MG63 (cell line): ENCODE data around the gene MYO7A. TPM values are rescaled to one million over a fixed set of nuclear protein-coding genes. Genes with fewer than 3 reads are reported as not detected.

Experiments used
- DNase-seq: peaks from one replicate; pipeline ENCODE4 v3.0.0-alpha.2; 2020
- H3K27me3 ChIP-seq: fragments of 250-450 bp; sonication (Bioruptor Pico); 2 replicates; pipeline ENCODE4 v1.5.1; 2020; ENCODE audit warnings: mild to moderate bottlenecking, moderate library complexity
- H3K36me3 ChIP-seq: fragments of 250-450 bp; sonication (Bioruptor Pico); 2 replicates; pipeline ENCODE4 v1.5.1; 2020; ENCODE audit warnings: mild to moderate bottlenecking, moderate library complexity
- H3K4me3 ChIP-seq: fragments of 250-450 bp; sonication (Bioruptor Pico); 2 replicates; pipeline ENCODE4 v1.5.1; 2020; ENCODE audit warnings: mild to moderate bottlenecking, moderate library complexity
- H3K9me3 ChIP-seq: fragments of 250-450 bp; sonication (Bioruptor Pico); 2 replicates; pipeline ENCODE4 v1.5.1; 2020; ENCODE audit warnings: mild to moderate bottlenecking, moderate library complexity
- total RNA-seq: library from RNA; depleted of rRNA; stranded (reverse); fragments of >200 nt; shearing (Covaris generic); gene quantifications from 2 replicates; pipeline ENCODE4 v1.2.3, GENCODE V29; 2014; ENCODE audit warnings: low replicate concordance

The MYO7A gene
- total RNA-seq, 1 experiment from 2014 or later = not detected

DNA sequence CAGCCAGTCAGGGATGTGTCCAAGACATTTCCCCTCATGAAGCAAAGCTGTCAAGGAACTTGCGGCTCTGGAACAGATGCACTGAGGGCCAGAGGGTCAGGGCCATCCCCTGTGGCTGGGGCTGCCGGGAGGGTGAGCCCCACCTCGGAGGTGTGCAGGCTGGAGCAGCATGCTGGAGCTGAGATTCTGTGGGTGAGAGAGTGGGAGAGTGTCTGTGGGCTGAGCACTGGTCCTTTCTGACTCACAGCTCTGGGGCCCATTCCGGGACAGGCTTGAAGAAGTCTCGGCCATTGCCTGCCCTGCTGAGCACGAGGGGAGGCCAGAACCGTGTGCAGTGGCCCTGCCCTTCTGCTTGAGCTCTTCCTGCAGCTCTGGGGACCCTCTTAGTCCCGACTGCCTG, 23.3 kb upstream of the MYO7A start:
- Histone ChIP-seq H3K4me3 (no peak overlapping the region), H3K27me3 (no peaks in the 10 kb centered on the region), H3K36me3 (no peaks in the 10 kb centered on the region), H3K9me3 (no peaks in the 10 kb centered on the region)
- DNase-seq = no peak

DNA sequence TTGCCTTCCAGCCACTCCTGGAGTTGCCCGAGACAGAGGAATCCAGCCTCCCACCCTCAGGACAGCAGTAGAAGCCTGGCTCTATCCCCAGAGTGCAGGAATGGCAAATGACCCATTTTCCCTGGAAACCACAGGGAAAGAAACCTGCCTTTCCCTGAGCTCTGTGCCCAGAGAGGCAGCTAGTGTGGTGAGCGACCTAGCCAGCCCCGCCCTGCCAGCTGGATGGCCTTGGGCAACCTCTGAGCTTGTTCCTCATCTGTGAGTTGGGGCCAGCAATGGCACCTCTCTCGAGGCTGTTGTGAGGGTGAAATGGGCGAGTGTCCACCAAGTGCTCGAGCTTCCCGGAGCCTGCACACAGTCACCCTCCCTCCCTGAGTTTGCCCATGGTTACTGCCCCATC, 21.7 kb upstream of the MYO7A start:
- Histone ChIP-seq H3K27me3 (no peaks in the 10 kb centered on the region), H3K9me3 (no peaks in the 10 kb centered on the region), H3K4me3 (no peak overlapping the region), H3K36me3 (no peaks in the 10 kb centered on the region)
- peak; percentile 82 for DNase-seq

- Histone ChIP-seq H3K4me3 (no peak overlapping the region), H3K27me3 (no peaks in the 10 kb centered on the region), H3K9me3 (no peaks in the 10 kb centered on the region), H3K36me3 (no peaks in the 10 kb centered on the region)
- DNase-seq = no peak
Measured at GRCh38 chr11:77106759-77107158, 21.3 kb upstream of the MYO7A start.

- no peaks in the 10 kb centered on the region for H3K27me3 ChIP-seq
- H3K4me3 ChIP-seq = no peak overlapping the region
- no peaks in the 10 kb centered on the region for H3K36me3 ChIP-seq
- peak; percentile 97 for DNase-seq
- H3K9me3 ChIP-seq = no peaks in the 10 kb centered on the region
Measured at GRCh38 chr11:77107950-77108349, 20.1 kb upstream of the MYO7A start.

DNA sequence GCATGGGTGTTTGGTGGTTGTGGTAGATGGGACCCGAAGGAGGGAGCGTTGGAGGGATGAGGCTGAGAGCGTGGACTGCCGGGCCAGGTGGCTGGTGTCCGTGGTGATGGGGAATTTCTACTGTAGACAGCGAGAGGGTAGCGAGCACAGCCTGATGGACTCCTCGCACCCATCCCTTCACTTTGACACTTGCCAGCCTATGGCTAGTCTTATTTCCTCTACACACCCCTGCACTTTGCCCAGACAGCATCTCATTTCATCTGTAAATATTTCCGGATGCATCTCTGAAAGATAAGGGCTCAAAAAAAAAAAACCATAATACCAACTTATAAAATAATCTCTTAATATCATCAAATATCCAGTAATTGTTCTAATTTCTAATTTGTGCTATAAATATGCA, 19.6 kb upstream of the MYO7A start:
- Histone ChIP-seq H3K27me3 (no peaks in the 10 kb centered on the region), H3K9me3 (no peaks in the 10 kb centered on the region), H3K4me3 (no peak overlapping the region), H3K36me3 (no peaks in the 10 kb centered on the region)
- DNase-seq = no peak

DNA sequence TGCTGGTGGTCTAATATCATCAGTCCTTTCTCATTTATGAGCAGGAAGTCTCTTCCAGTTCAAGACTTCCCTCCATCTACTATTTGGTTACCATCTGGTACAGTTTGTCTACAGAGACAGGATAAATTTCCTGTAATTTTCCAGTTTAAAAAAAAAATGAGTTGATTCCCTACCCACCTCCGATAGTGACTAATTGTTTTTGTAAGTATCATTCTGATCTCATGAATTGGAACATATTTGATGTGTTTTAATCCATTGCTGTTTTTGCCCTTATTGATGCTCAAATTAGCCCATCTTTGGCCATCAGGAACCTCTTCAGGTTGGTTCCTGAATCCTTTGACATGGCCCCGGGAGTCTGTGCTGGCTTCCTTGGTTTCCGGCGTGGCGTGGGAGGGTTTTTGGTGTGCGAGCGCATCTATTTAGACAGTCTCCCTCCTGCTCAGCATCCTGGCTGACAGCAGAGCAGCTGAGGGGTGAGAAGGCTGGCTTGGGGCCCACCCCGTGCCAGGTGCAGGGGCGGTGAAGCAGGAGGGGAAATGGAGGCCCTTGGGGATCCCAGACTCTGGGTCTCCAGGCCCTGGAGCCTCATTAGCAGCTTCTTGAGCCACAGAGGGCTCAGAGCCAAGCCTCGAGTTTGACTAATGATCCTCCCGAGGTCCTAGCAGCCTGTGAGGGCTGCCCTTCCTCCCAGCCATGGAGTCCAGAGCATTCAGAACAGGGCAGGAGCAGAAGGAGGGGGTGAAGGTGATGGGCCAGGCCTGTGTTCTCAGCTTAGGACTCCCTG, 18.6 kb upstream of the MYO7A start:
- H3K27me3 ChIP-seq = no peaks in the 10 kb centered on the region
- H3K9me3 ChIP-seq = no peaks in the 10 kb centered on the region
- no peak overlapping the region for H3K4me3 ChIP-seq
- H3K36me3 ChIP-seq = no peaks in the 10 kb centered on the region
- peak; percentile 64 for DNase-seq

DNA sequence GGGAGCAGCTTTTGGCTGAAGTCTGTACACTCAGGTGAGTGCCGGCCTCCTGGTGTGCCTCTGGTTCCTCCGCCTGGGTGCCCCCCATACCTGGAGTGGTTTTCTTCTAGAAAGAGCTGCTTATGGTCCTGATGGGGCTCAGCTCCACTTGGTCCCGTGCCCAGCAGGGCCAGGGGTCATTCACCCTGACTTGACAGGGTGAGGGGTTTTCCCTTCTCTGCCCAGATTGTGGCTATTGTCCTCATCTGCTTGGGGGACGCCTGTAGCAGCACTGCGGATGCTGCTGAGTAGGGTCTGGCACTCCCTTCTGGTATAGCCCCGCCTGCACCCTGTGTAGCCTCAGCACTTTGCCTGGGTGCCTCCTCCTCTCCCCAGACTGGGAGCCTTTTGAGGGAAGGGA, 17.2 kb upstream of the MYO7A start:
- no peaks in the 10 kb centered on the region for H3K27me3 ChIP-seq
- H3K4me3 ChIP-seq = no peak overlapping the region
- H3K9me3 ChIP-seq = no peaks in the 10 kb centered on the region
- no peak for DNase-seq
- no peaks in the 10 kb centered on the region for H3K36me3 ChIP-seq

- Histone ChIP-seq H3K27me3 (no peaks in the 10 kb centered on the region), H3K9me3 (no peaks in the 10 kb centered on the region), H3K36me3 (no peaks in the 10 kb centered on the region), H3K4me3 (no peak overlapping the region)
- no peak for DNase-seq
Measured at GRCh38 chr11:77111277-77111676, 16.8 kb upstream of the MYO7A start.

DNA sequence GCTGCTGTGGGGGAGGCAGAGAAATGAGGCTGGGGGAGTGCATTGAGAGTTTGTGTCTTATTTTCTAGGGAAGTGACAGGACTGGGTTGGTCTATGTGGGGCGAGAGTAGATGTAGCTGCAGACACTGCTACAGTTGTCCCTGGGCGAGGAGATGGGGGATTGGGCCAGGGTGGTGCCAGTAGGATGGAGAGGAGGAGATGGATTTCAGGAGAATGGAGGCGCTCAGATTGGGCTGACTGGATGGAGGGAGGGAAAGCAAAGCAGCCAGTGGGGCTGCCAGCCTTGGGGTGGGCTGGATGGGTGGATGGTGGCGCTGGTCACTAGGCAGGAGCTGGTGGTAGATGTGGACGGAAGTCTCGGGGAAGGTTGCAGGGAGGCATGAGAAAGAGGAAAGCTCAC, 16.1 kb upstream of the MYO7A start:
- no peaks in the 10 kb centered on the region for H3K27me3 ChIP-seq
- H3K4me3 ChIP-seq = no peak overlapping the region
- H3K36me3 ChIP-seq = no peaks in the 10 kb centered on the region
- no peaks in the 10 kb centered on the region for H3K9me3 ChIP-seq
- DNase-seq = no peak

- H3K36me3 ChIP-seq = no peaks in the 10 kb centered on the region
- H3K4me3 ChIP-seq = no peak overlapping the region
- no peaks in the 10 kb centered on the region for H3K9me3 ChIP-seq
- H3K27me3 ChIP-seq = no peaks in the 10 kb centered on the region
- DNase-seq = no peak
Measured at GRCh38 chr11:77112641-77113381, 15.2 kb upstream of the MYO7A start.

GRCh38 chr11:77113382-77114088, 14.5 kb upstream of the MYO7A start:
- H3K36me3 ChIP-seq = no peaks in the 10 kb centered on the region
- no peaks in the 10 kb centered on the region for H3K27me3 ChIP-seq
- H3K4me3 ChIP-seq = no peak overlapping the region
- no peaks in the 10 kb centered on the region for H3K9me3 ChIP-seq
- DNase-seq = peak; percentile 38

GRCh38 chr11:77114089-77114463, 14.0 kb upstream of the MYO7A start:
- no peak for DNase-seq

DNA sequence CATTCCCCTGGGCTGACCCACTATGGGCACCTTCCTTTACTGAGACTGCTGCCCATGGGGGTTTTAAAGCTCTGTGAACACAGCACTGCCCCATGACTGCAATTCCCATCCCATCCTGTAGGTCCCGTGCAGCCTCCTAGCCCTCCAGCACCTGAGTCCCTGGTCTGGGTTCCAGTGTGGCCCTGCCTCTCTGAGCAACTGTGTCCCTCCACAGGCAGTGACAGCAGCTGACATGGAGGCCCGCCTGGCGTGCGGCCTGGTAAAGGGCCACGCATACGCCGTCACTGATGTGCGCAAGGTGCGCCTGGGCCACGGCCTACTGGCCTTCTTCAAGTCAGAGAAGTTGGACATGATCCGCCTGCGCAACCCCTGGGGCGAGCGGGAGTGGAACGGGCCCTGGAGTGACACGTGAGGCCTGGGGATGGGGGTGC, 12.8 kb upstream of the MYO7A start:
- Histone ChIP-seq H3K36me3 (no peaks in the 10 kb centered on the region), H3K27me3 (no peaks in the 10 kb centered on the region), H3K4me3 (no peak overlapping the region), H3K9me3 (no peaks in the 10 kb centered on the region)
- no peak for DNase-seq

More at GRCh38 chr11:77114089-77114463, 14.0 kb upstream of the MYO7A start:
- Histone ChIP-seq H3K27me3 (no peaks in the 10 kb centered on the region), H3K36me3 (no peaks in the 10 kb centered on the region), H3K9me3 (no peaks in the 10 kb centered on the region), H3K4me3 (no peak overlapping the region)

- no peaks in the 10 kb centered on the region for H3K27me3 ChIP-seq
- no peak for DNase-seq
- no peak overlapping the region for H3K4me3 ChIP-seq
- H3K36me3 ChIP-seq = no peaks in the 10 kb centered on the region
- H3K9me3 ChIP-seq = no peaks in the 10 kb centered on the region
Measured at GRCh38 chr11:77115956-77116355, 12.1 kb upstream of the MYO7A start.

GRCh38 chr11:77117492-77117891, 10.6 kb upstream of the MYO7A start:
- Histone ChIP-seq H3K27me3 (no peaks in the 10 kb centered on the region), H3K9me3 (no peaks in the 10 kb centered on the region), H3K4me3 (no peak overlapping the region), H3K36me3 (no peaks in the 10 kb centered on the region)
- DNase-seq = no peak

- Histone ChIP-seq H3K4me3 (no peak overlapping the region), H3K36me3 (no peaks in the 10 kb centered on the region), H3K27me3 (no peaks in the 10 kb centered on the region), H3K9me3 (no peaks in the 10 kb centered on the region)
- DNase-seq = no peak
Measured at GRCh38 chr11:77118086-77118485, 10.0 kb upstream of the MYO7A start.

- no peak for DNase-seq
- H3K9me3 ChIP-seq = no peaks in the 10 kb centered on the region
Measured at GRCh38 chr11:77118971-77119370, 9.1 kb upstream of the MYO7A start.

More at GRCh38 chr11:77118971-77119370, 9.1 kb upstream of the MYO7A start:
- Histone ChIP-seq H3K36me3 (no peaks in the 10 kb centered on the region), H3K27me3 (no peaks in the 10 kb centered on the region), H3K4me3 (no peak overlapping the region)
